ENCODE results near the gene PDE12.

DNA sequence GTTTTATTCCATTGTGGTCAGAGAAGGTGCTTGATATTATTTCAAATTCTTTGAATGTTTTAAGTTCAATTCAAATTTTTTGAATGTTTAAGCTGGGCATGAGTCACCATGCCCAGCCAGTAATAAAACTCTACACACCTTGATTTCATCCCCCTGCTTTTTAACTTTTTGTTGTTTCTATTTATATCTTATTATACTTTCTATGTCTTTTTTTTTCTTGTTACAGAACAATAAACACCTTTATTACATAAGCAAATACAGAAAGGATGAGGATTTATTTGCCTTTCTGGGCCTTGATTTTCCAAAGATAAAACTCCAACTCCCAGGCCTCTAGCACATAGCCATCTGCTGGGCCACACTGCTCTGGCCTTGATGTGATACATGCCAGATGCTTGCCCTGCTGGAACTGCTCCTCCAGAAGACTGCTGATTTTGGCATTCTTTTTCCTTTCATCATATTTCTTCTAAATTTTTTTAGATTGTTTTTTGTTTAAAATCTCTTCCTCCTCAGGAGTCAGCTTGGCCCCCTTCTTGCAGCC is 25.9 kb upstream of the PDE12 start:
- TF ChIP-seq, protein P1, sequence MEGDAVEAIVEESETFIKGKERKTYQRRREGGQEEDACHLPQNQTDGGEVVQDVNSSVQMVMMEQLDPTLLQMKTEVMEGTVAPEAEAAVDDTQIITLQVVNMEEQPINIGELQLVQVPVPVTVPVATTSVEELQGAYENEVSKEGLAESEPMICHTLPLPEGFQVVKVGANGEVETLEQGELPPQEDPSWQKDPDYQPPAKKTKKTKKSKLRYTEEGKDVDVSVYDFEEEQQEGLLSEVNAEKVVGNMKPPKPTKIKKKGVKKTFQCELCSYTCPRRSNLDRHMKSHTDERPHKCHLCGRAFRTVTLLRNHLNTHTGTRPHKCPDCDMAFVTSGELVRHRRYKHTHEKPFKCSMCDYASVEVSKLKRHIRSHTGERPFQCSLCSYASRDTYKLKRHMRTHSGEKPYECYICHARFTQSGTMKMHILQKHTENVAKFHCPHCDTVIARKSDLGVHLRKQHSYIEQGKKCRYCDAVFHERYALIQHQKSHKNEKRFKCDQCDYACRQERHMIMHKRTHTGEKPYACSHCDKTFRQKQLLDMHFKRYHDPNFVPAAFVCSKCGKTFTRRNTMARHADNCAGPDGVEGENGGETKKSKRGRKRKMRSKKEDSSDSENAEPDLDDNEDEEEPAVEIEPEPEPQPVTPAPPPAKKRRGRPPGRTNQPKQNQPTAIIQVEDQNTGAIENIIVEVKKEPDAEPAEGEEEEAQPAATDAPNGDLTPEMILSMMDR (IDR thresholded peaks at IDR 0.05; ENCODE audit: poor library complexity), result no peak
- no peak for TF ChIP-seq EZH2phosphoT487 (IDR thresholded peaks at IDR 0.05; ENCODE audit: low read depth, severe bottlenecking, unreplicated experiment)
